ENCODE results near the gene PLXNA2. TPM values are rescaled to one million over a fixed set of nuclear protein-coding genes. Genes with fewer than 3 reads are reported as not detected.

PLXNA2 gene
- total and polyA plus RNA-seq, 2 experiments from 2014 or later: 3.7 to 5.4 TPM

DNA sequence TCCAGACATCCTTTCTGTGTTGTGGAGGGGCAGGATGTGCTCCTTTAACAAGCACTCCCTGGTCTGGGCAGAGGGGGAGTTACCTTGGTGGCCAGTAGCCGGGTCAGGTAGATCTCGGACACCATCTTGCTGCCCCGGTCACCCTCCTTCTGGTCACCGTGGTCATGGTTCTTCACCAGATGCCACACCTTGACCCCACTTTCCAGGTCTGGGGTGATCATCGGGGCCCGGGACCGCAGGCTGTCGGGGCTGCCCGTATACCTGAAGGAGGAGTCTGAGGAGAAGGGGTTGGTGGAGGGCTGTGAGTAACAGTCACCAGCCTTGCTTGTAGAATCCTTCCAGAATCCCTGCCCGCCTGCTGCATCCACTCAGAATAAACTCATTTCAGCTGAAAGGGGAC is 210.9 kb downstream of the PLXNA2 start:
- no peaks in the 10 kb centered on the region for H3K9me2 ChIP-seq (ENCODE audit: insufficient read depth)
- H4K20me1 ChIP-seq (ENCODE audit: insufficient read depth): no peaks in the 10 kb centered on the region
- 99 to 100% methylated on average over 10 of the region's 10 CpGs for WGBS, 2 experiments (ENCODE audit: low coverage in 1 of 2, low lambda C conversion rate in 2 of 2, missing lambda C conversion rate in 2 of 2)
- DNase-seq: no peak
- no peaks in the 10 kb centered on the region for H3K9me3 ChIP-seq (ENCODE audit: low read depth)
- H3K4me1 ChIP-seq (ENCODE audit: insufficient read depth): peaks cover 22% of the 10 kb centered on the region
- H3K4me3 ChIP-seq: no peak overlapping the region
- H3K4me2 ChIP-seq (ENCODE audit: unreplicated experiment): no peak overlapping the region
- H3K27me3 ChIP-seq (replicated peaks; ENCODE audit: insufficient read depth): no peaks in the 10 kb centered on the region
- TF ChIP-seq EZH2 (IDR thresholded peaks at IDR 0.05; ENCODE audit: insufficient read depth, poor library complexity, severe bottlenecking) (no peak), EZH2phosphoT487 (IDR thresholded peaks at IDR 0.05; ENCODE audit: insufficient read depth, low read depth) (no peak)
- H3K27ac ChIP-seq: no peak overlapping the region
- no peaks in the 10 kb centered on the region for H3K36me3 ChIP-seq (ENCODE audit: low read depth)
- no peak overlapping the region for H3K9ac ChIP-seq
- no peaks in the 10 kb centered on the region for H3K79me2 ChIP-seq (ENCODE audit: insufficient read depth)
- in situ Hi-C loops (cut with MboI): no loop called here
- peaks cover 17% of the 10 kb centered on the region for H3F3A ChIP-seq (ENCODE audit: insufficient read depth)
- H2AFZ ChIP-seq: no peak overlapping the region

DNA sequence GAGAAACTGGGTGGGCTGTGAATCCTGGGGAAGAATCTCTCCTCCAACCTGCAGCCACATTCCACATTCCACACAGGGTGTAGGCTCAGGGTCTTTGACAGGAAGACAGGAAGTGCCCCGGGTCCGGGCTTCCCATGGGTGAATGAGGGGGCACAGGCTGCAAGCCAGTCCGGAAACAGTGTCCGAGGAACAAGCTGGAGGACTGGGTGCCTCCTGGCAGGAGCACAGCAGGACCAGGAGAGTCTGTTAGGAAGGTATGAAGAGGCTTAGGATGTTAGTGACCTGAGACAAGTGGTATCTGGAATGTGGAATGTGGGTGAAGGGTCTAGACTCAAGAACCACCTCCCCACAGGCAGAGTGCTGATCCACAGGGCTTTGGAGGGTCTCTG is 212.3 kb downstream of the PLXNA2 start:
- no peaks in the 10 kb centered on the region for H3K9me2 ChIP-seq (ENCODE audit: insufficient read depth)
- H3K4me3 ChIP-seq: no peak overlapping the region
- no peaks in the 10 kb centered on the region for H3K9me3 ChIP-seq (ENCODE audit: low read depth)
- no peak overlapping the region for H2AFZ ChIP-seq
- H4K20me1 ChIP-seq (ENCODE audit: insufficient read depth): no peaks in the 10 kb centered on the region
- no peaks in the 10 kb centered on the region for H3K27me3 ChIP-seq (replicated peaks; ENCODE audit: insufficient read depth)
- no peaks in the 10 kb centered on the region for H3K79me2 ChIP-seq (ENCODE audit: insufficient read depth)
- peaks cover 5% of the 10 kb centered on the region; the same call in 1 of the 2 replicates for H3K36me3 ChIP-seq (ENCODE audit: low read depth)
- H3K9ac ChIP-seq: no peak overlapping the region
- H3K4me1 ChIP-seq (ENCODE audit: insufficient read depth): peaks cover 22% of the 10 kb centered on the region
- H3K27ac ChIP-seq: no peak overlapping the region
- H3K4me2 ChIP-seq (ENCODE audit: unreplicated experiment): no peak overlapping the region
- no peak for DNase-seq
- TF ChIP-seq EZH2phosphoT487 (IDR thresholded peaks at IDR 0.05; ENCODE audit: insufficient read depth, low read depth) (no peak), EZH2 (IDR thresholded peaks at IDR 0.05; ENCODE audit: insufficient read depth, poor library complexity, severe bottlenecking) (no peak)
- peaks cover 17% of the 10 kb centered on the region for H3F3A ChIP-seq (ENCODE audit: insufficient read depth)
- in situ Hi-C loops (cut with MboI): no loop called here
- 78 to 85% methylated on average over 4 of the region's 4 CpGs for WGBS, 2 experiments (ENCODE audit: low coverage in 1 of 2, low lambda C conversion rate in 2 of 2, missing lambda C conversion rate in 2 of 2)

DNA sequence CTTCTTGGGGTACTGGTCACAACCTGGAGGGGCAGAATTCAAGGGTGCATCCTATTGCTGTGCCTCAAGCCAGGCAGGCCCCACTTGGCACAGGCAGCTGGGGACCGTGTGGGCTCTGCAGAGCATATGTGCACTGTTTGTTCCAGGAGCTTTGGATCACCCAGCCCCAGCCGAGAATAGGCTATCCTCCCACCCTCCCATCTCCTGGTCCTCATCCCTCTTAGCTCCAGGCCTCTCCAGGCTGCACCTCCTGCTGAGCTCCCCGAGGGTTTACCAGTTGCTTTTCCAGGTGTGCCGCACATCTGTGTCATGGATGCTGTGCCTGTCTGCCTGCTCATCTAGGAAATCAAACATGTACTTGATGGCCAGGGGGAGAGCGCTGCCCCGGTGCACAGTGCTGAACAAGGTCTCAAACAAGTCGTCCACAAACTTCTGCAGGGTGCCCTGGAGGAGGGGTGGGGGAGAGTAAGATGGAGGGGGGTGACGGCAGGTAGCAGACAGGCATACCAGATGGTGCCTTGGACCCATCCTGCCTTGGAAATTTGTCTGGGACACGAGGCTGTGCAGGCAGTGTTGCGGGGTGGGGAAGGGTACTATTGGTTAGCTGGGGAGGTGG is 212.8 kb downstream of the PLXNA2 start:
- Histone ChIP-seq H3F3A (ENCODE audit: insufficient read depth) (peaks cover 17% of the 10 kb centered on the region), H3K9me3 (ENCODE audit: low read depth) (no peaks in the 10 kb centered on the region), H2AFZ (no peak overlapping the region), H3K27me3 (replicated peaks; ENCODE audit: insufficient read depth) (no peaks in the 10 kb centered on the region), H3K9ac (no peak overlapping the region), H3K79me2 (ENCODE audit: insufficient read depth) (no peaks in the 10 kb centered on the region), H3K27ac (no peak overlapping the region), H3K36me3 (ENCODE audit: low read depth) (peaks cover 5% of the 10 kb centered on the region; the same call in 1 of the 2 replicates), H3K4me1 (ENCODE audit: insufficient read depth) (peaks cover 22% of the 10 kb centered on the region), H3K4me2 (ENCODE audit: unreplicated experiment) (no peak overlapping the region), H3K4me3 (no peak overlapping the region), H4K20me1 (ENCODE audit: insufficient read depth) (no peaks in the 10 kb centered on the region), H3K9me2 (ENCODE audit: insufficient read depth) (no peaks in the 10 kb centered on the region)
- in situ Hi-C loops (cut with MboI): no loop called here
- DNase-seq: no peak
- TF ChIP-seq EZH2phosphoT487 (IDR thresholded peaks at IDR 0.05; ENCODE audit: insufficient read depth, low read depth) (no peak), EZH2 (IDR thresholded peaks at IDR 0.05; ENCODE audit: insufficient read depth, poor library complexity, severe bottlenecking) (no peak)
- 69 to 79% methylated on average over 10 of the region's 10 CpGs for WGBS, 2 experiments (ENCODE audit: low coverage in 1 of 2, low lambda C conversion rate in 2 of 2, missing lambda C conversion rate in 2 of 2)

DNA sequence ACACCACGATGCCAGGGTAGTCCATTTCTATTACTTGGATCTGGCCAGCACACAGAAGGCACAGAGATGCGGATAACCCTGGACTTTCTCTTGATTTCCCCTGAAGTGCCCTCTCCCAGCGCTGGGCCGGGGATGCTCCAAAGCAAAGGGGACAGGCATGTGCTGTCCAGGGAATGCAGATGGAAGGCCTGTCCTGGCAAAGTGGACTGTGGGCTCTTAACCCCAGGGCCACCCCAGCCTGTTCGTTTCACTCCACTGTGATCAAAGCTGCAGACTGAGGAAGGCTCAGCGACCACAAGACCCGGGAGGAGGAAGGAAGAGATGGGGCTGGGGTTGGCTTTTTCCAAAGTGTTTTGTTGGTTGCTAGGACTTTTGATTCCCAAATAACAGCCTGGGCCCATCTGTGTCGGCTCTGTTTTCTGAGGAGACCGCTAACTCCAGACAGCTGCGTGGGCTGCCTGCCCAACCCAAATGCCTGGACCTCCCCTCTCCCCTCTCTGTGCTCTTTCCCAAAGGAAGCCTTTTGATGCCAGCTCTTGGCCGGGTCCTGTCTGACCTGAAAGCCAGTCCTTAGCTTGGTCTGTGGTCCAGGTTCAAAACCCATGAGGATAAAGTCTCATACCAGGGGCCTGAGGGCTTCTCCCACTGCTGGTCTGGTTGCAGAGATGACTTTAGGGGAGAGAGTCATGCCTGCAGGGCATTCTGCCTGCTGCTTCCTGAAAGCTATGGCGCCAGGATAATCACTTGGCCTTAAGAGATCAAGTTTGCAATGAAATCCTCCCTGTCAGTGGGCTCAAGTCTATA is 213.7 kb downstream of the PLXNA2 start:
- Histone ChIP-seq H3K9me3 (ENCODE audit: low read depth) (no peaks in the 10 kb centered on the region), H3K4me2 (ENCODE audit: unreplicated experiment) (peak overlapping the region; percentile 67), H3F3A (ENCODE audit: insufficient read depth) (peaks cover 17% of the 10 kb centered on the region), H3K9ac (peak overlapping the region; percentile 69), H3K27me3 (replicated peaks; ENCODE audit: insufficient read depth) (no peaks in the 10 kb centered on the region), H3K4me1 (ENCODE audit: insufficient read depth) (peaks cover 23% of the 10 kb centered on the region), H3K9me2 (ENCODE audit: insufficient read depth) (no peaks in the 10 kb centered on the region), H3K4me3 (no peak overlapping the region), H3K36me3 (ENCODE audit: low read depth) (peaks cover 5% of the 10 kb centered on the region; the same call in 1 of the 2 replicates), H2AFZ (no peak overlapping the region), H3K79me2 (ENCODE audit: insufficient read depth) (no peaks in the 10 kb centered on the region), H3K27ac (peak overlapping the region; percentile 79), H4K20me1 (ENCODE audit: insufficient read depth) (no peaks in the 10 kb centered on the region)
- TF ChIP-seq EZH2 (IDR thresholded peaks at IDR 0.05; ENCODE audit: insufficient read depth, poor library complexity, severe bottlenecking) (no peak), EZH2phosphoT487 (IDR thresholded peaks at IDR 0.05; ENCODE audit: insufficient read depth, low read depth) (no peak)
- in situ Hi-C loops (cut with MboI): no loop called here
- peak; percentile 53 for DNase-seq
- 12 to 14% methylated on average over 12 of the region's 12 CpGs for WGBS, 2 experiments (ENCODE audit: low coverage in 1 of 2, low lambda C conversion rate in 2 of 2, missing lambda C conversion rate in 2 of 2)
